Spinal cord (tissue), 10 donors: ENCODE measurements around the gene TMOD1. TPM values are rescaled to one million over a fixed set of nuclear protein-coding genes. Genes with fewer than 3 reads are reported as not detected.

Experiments
- DNase-seq, 6 donors: peaks; one replicate each; pipeline versions ENCODE4 v3.0.0 to v3.0.0-alpha.2; 2013 to 2015; ENCODE audit warnings: low spot score in 6 of 6, low read depth in 4 of 6
- H3K27ac ChIP-seq: one replicate; pipeline ENCODE4 v1.5.1; 2013; ENCODE audit warnings: low read depth, low read length, control low read depth
- H3K27me3 ChIP-seq: one replicate; pipeline ENCODE4 v1.6.1; 2013; ENCODE audit warnings: low read length; ENCODE audit not compliant: control insufficient read depth, insufficient read depth
- H3K36me3 ChIP-seq: one replicate; pipeline ENCODE4 v1.6.1; 2013; ENCODE audit warnings: low read length; ENCODE audit not compliant: control insufficient read depth, insufficient read depth
- H3K4me1 ChIP-seq: one replicate; pipeline ENCODE4 v1.6.1; 2013; ENCODE audit warnings: low read length; ENCODE audit not compliant: control insufficient read depth, insufficient read depth
- H3K4me3 ChIP-seq: one replicate; pipeline ENCODE4 v1.5.1; 2013; ENCODE audit warnings: low read depth, low read length, control low read depth
- H3K9me3 ChIP-seq: one replicate; pipeline ENCODE4 v1.6.1; 2013; ENCODE audit warnings: low read length; ENCODE audit not compliant: control insufficient read depth, insufficient read depth
- WGBS: methylation state at CpG from one replicate; pipeline ENCODE4 v1.1.5; 2013; ENCODE audit warnings: missing lambda C conversion rate; ENCODE audit not compliant: insufficient coverage; 5-methylcytosine and 5-hydroxymethylcytosine counted together
- polyA plus RNA-seq, 2 donors: library from polyadenylated mRNA; unstranded; fragments of 120-200 nt; gene quantifications; one replicate each; pipeline ENCODE4 v1.2.1, GENCODE V29; 2013; ENCODE audit not compliant: insufficient read length in 2 of 2
- total RNA-seq, 2 donors: library from RNA; depleted of rRNA in 1 of 2; stranded (reverse); fragments of 120-200 nt in 1 of 2; fragments of >200 nt in 1 of 2; gene quantifications; one replicate each; pipeline versions ENCODE4 v1.2.3 to v1.2.4, GENCODE V29; 2013 to 2014
- donor health status: healthy.

TMOD1 gene
- total and polyA plus RNA-seq, 4 donors: 27.3 to 104 (median 57.4) TPM

- no peaks in the 10 kb centered on the region for H3K4me1 ChIP-seq
- 90% methylated on average over 5 of the region's 9 CpGs for WGBS
- DNase-seq: no peak
- no peak overlapping the region for H3K4me3 ChIP-seq
- H3K36me3 ChIP-seq: no peaks in the 10 kb centered on the region
- no peaks in the 10 kb centered on the region for H3K27me3 ChIP-seq
- no peak overlapping the region for H3K27ac ChIP-seq
- H3K9me3 ChIP-seq: no peaks in the 10 kb centered on the region
Observed at GRCh38 chr9:97536480-97536879, 35.0 kb downstream of the TMOD1 start.

- H3K27me3 ChIP-seq: no peaks in the 10 kb centered on the region
- no peaks in the 10 kb centered on the region for H3K9me3 ChIP-seq
- H3K27ac ChIP-seq: no peak overlapping the region
- H3K36me3 ChIP-seq: peaks cover 3% of the 10 kb centered on the region
- no CpG with 5 or more reads among the region's 1 CpG for WGBS
- no peak for DNase-seq
- no peaks in the 10 kb centered on the region for H3K4me1 ChIP-seq
- H3K4me3 ChIP-seq: no peak overlapping the region
Observed at GRCh38 chr9:97543561-97543960, 42.1 kb downstream of the TMOD1 start.

- peak in 1 of 6 donors; percentile 22 for DNase-seq
- Histone ChIP-seq H3K27ac (no peak overlapping the region), H3K4me3 (no peak overlapping the region), H3K9me3 (no peaks in the 10 kb centered on the region), H3K4me1 (no peaks in the 10 kb centered on the region), H3K27me3 (no peaks in the 10 kb centered on the region), H3K36me3 (peaks cover 3% of the 10 kb centered on the region)
- 56% methylated on average over 8 of the region's 8 CpGs for WGBS
Observed at GRCh38 chr9:97545486-97545885, 44.0 kb downstream of the TMOD1 start.

GRCh38 chr9:97547098-97547829 lies 45.8 kb downstream of the TMOD1 start:
- Histone ChIP-seq H3K27me3 (no peaks in the 10 kb centered on the region), H3K4me3 (no peak overlapping the region), H3K36me3 (peaks cover 3% of the 10 kb centered on the region), H3K9me3 (no peaks in the 10 kb centered on the region), H3K27ac (no peak overlapping the region), H3K4me1 (no peaks in the 10 kb centered on the region)
- DNase-seq: no peak
- WGBS: 75% methylated on average over 2 of the region's 3 CpGs

- 100% methylated on average over 2 of the region's 5 CpGs for WGBS
- no peak for DNase-seq
- Histone ChIP-seq H3K36me3 (peaks cover 3% of the 10 kb centered on the region), H3K27ac (no peak overlapping the region), H3K4me1 (no peaks in the 10 kb centered on the region), H3K9me3 (no peaks in the 10 kb centered on the region), H3K4me3 (no peak overlapping the region), H3K27me3 (no peaks in the 10 kb centered on the region)
Observed at GRCh38 chr9:97548379-97548778, 46.9 kb downstream of the TMOD1 start.

GRCh38 chr9:97548819-97549540 lies 47.5 kb downstream of the TMOD1 start:
- H3K4me3 ChIP-seq: no peak overlapping the region
- H3K27ac ChIP-seq: no peak overlapping the region
- WGBS: 93% methylated on average over 2 of the region's 3 CpGs
- DNase-seq: no peak
- H3K36me3 ChIP-seq: peaks cover 3% of the 10 kb centered on the region
- H3K27me3 ChIP-seq: no peaks in the 10 kb centered on the region
- H3K9me3 ChIP-seq: no peaks in the 10 kb centered on the region
- no peaks in the 10 kb centered on the region for H3K4me1 ChIP-seq

- H3K4me1 ChIP-seq: no peaks in the 10 kb centered on the region
- H3K4me3 ChIP-seq: no peak overlapping the region
- peak in 1 of 6 donors; percentile 60 for DNase-seq
- no peaks in the 10 kb centered on the region for H3K27me3 ChIP-seq
- no CpG with 5 or more reads among the region's 1 CpG for WGBS
- H3K9me3 ChIP-seq: no peaks in the 10 kb centered on the region
- peaks cover 6% of the 10 kb centered on the region for H3K36me3 ChIP-seq
- no peak overlapping the region for H3K27ac ChIP-seq
Observed at GRCh38 chr9:97550386-97550785, 48.9 kb downstream of the TMOD1 start.

GRCh38 chr9:97551308-97551707 lies 49.8 kb downstream of the TMOD1 start:
- H3K36me3 ChIP-seq: peaks cover 3% of the 10 kb centered on the region
- no peak overlapping the region for H3K4me3 ChIP-seq
- H3K27me3 ChIP-seq: no peaks in the 10 kb centered on the region
- DNase-seq: no peak
- H3K9me3 ChIP-seq: no peaks in the 10 kb centered on the region
- WGBS: 80% methylated on average over 2 of the region's 5 CpGs
- H3K27ac ChIP-seq: no peak overlapping the region
- no peaks in the 10 kb centered on the region for H3K4me1 ChIP-seq

GRCh38 chr9:97553141-97553540 lies 51.7 kb downstream of the TMOD1 start:
- Histone ChIP-seq H3K4me3 (no peak overlapping the region), H3K27ac (no peak overlapping the region), H3K4me1 (peaks cover 8% of the 10 kb centered on the region), H3K27me3 (no peaks in the 10 kb centered on the region), H3K36me3 (peaks cover 3% of the 10 kb centered on the region), H3K9me3 (no peaks in the 10 kb centered on the region)
- WGBS: 97% methylated on average over 6 of the region's 6 CpGs
- DNase-seq: no peak

- WGBS: 79% methylated on average over 3 of the region's 5 CpGs
- Histone ChIP-seq H3K9me3 (no peaks in the 10 kb centered on the region), H3K4me1 (peaks cover 8% of the 10 kb centered on the region), H3K36me3 (peaks cover 3% of the 10 kb centered on the region), H3K4me3 (no peak overlapping the region), H3K27ac (no peak overlapping the region), H3K27me3 (no peaks in the 10 kb centered on the region)
- no peak for DNase-seq
Observed at GRCh38 chr9:97553841-97554240, 52.4 kb downstream of the TMOD1 start.
